ENCODE data around the gene VPS26A. TPM values are rescaled to one million over a fixed set of nuclear protein-coding genes. Genes with fewer than 3 reads are reported as not detected.

The VPS26A gene
- total RNA-seq, 2 donors from 2014 or later = 41.2 to 46.5 TPM

DNA sequence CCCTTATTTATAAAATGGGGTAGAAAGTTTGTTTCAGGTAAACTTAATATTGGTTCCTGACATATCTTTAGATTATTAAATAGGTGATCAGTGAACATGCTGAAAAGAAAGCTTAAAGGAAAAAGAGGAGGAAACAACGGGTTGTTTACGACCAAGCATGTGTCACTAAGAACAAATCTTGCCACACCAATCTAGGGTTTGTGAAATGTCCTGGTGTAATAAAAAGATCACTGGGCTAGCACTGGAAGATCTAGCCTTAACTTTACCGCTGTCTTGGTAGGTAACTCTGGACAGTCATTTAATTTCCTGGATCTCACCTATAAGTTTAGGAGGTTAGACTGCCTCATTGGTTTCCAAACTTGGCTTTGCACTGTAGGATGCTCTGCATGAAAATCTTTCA, 19.0 kb downstream of the VPS26A start:
- H3K27ac ChIP-seq (ENCODE audit: low read depth, low read length) = no peak overlapping the region
- H3K27me3 Mint-ChIP-seq (ENCODE audit: insufficient read depth) = no peaks in the 10 kb centered on the region

DNA sequence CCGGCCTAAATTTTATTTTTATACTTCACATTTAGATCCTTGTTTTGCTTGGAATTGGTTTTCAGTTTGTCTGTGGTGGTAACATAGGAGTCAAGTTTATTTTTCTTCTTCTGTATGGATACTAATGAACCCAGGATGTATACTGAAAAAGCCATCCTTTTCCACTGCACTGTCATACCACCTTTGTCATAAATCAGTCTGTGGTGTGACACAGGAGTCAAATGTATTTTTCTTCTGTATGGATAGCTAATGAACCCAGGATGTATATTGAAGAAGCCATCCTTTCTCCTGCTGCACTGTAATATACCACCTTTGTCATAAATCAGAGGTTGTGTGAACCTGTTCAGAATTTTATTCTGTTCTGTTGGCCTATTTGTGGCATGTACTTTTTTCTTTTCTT, 21.4 kb downstream of the VPS26A start:
- Histone ChIP-seq H3K27ac (ENCODE audit: low read depth, low read length) (no peak overlapping the region), H3K4me1 (ENCODE audit: control insufficient read depth, insufficient read depth, low read length) (no peaks in the 10 kb centered on the region), H3K4me3 (ENCODE audit: low read length) (no peak overlapping the region), H3K9ac (ENCODE audit: extremely low read depth, low read length, poor library complexity, severe bottlenecking) (no peak overlapping the region), H3K9me3 (ENCODE audit: control insufficient read depth, low read length) (no peaks in the 10 kb centered on the region), H3K27me3 (ENCODE audit: control insufficient read depth, insufficient read depth, low read length, poor library complexity, severe bottlenecking) (no peaks in the 10 kb centered on the region), H3K36me3 (ENCODE audit: control insufficient read depth, insufficient read depth, low read length) (peaks cover 18% of the 10 kb centered on the region)
- H3K27ac Mint-ChIP-seq = no peak overlapping the region
- H3K4me3 Mint-ChIP-seq = no peak overlapping the region
- H3K36me3 Mint-ChIP-seq (ENCODE audit: low read depth) = peaks cover 11% of the 10 kb centered on the region
- WGBS, 2 experiments (ENCODE audit: insufficient coverage in 1 of 2, insufficient read length in 1 of 2) = no CpG with 5 or more reads among the region's 1 CpG
- H3K9me3 Mint-ChIP-seq = no peaks in the 10 kb centered on the region
- no peak for DNase-seq
- no peaks in the 10 kb centered on the region for H3K4me1 Mint-ChIP-seq
- TF ChIP-seq, protein P1, sequence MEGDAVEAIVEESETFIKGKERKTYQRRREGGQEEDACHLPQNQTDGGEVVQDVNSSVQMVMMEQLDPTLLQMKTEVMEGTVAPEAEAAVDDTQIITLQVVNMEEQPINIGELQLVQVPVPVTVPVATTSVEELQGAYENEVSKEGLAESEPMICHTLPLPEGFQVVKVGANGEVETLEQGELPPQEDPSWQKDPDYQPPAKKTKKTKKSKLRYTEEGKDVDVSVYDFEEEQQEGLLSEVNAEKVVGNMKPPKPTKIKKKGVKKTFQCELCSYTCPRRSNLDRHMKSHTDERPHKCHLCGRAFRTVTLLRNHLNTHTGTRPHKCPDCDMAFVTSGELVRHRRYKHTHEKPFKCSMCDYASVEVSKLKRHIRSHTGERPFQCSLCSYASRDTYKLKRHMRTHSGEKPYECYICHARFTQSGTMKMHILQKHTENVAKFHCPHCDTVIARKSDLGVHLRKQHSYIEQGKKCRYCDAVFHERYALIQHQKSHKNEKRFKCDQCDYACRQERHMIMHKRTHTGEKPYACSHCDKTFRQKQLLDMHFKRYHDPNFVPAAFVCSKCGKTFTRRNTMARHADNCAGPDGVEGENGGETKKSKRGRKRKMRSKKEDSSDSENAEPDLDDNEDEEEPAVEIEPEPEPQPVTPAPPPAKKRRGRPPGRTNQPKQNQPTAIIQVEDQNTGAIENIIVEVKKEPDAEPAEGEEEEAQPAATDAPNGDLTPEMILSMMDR (conservative IDR thresholded peaks at IDR 0.05) = no peak
- no peaks in the 10 kb centered on the region for H3K27me3 Mint-ChIP-seq (ENCODE audit: insufficient read depth)

More for the DNA sequence above, 19.0 kb downstream of the VPS26A start:
- 67% methylated on average over 3 of the region's 3 CpGs for WGBS, 2 experiments (ENCODE audit: insufficient coverage in 1 of 2, insufficient read length in 1 of 2)
- TF ChIP-seq, protein P1 (conservative IDR thresholded peaks at IDR 0.05) = no peak
- H3K9ac ChIP-seq (ENCODE audit: extremely low read depth, low read length, poor library complexity, severe bottlenecking) = no peak overlapping the region
- H3K9me3 ChIP-seq (ENCODE audit: control insufficient read depth, low read length) = no peaks in the 10 kb centered on the region
- H3K4me3 ChIP-seq (ENCODE audit: low read length) = no peak overlapping the region
- no peaks in the 10 kb centered on the region for H3K4me1 ChIP-seq (ENCODE audit: control insufficient read depth, insufficient read depth, low read length)
- H3K27ac Mint-ChIP-seq = no peak overlapping the region
- H3K36me3 Mint-ChIP-seq (ENCODE audit: low read depth) = peaks cover 6% of the 10 kb centered on the region
- no peaks in the 10 kb centered on the region for H3K9me3 Mint-ChIP-seq
- no peak overlapping the region for H3K4me3 Mint-ChIP-seq
- H3K27me3 ChIP-seq (ENCODE audit: control insufficient read depth, insufficient read depth, low read length, poor library complexity, severe bottlenecking) = no peaks in the 10 kb centered on the region
- DNase-seq = no peak
- H3K4me1 Mint-ChIP-seq = no peaks in the 10 kb centered on the region
- H3K36me3 ChIP-seq (ENCODE audit: control insufficient read depth, insufficient read depth, low read length) = peaks cover 24% of the 10 kb centered on the region

DNA sequence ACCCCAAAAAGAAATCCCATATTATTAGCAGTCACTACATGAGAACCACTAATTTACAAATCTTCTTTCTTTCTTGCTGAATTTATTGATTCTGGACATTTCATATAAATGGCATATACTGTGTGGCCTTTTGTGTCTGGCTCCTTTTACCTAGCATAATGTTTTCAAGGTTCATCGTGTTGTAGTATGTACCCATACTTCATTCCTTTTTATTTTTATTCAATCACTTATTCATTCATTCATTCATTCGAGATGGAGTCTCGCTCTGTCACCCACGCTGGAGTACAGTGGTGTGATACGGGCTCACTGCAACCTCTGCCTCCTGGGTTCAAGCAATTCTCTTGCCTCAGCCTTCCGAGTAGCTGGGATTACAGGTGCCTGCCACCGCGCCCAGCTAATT, 21.9 kb downstream of the VPS26A start:
- DNase-seq = no peak
- H3K36me3 Mint-ChIP-seq (ENCODE audit: low read depth) = peaks cover 11% of the 10 kb centered on the region
- H3K27me3 Mint-ChIP-seq (ENCODE audit: insufficient read depth) = no peaks in the 10 kb centered on the region
- no peak overlapping the region for H3K9ac ChIP-seq (ENCODE audit: extremely low read depth, low read length, poor library complexity, severe bottlenecking)
- H3K9me3 ChIP-seq (ENCODE audit: control insufficient read depth, low read length) = no peaks in the 10 kb centered on the region
- H3K4me3 Mint-ChIP-seq = no peak overlapping the region
- no peak overlapping the region for H3K27ac ChIP-seq (ENCODE audit: low read depth, low read length)
- WGBS, 2 experiments (ENCODE audit: insufficient coverage in 1 of 2, insufficient read length in 1 of 2) = 90 to 95% methylated on average over 8 of the region's 8 CpGs
- no peaks in the 10 kb centered on the region for H3K4me1 ChIP-seq (ENCODE audit: control insufficient read depth, insufficient read depth, low read length)
- no peaks in the 10 kb centered on the region for H3K9me3 Mint-ChIP-seq
- no peak overlapping the region for H3K27ac Mint-ChIP-seq
- no peak overlapping the region for H3K4me3 ChIP-seq (ENCODE audit: low read length)
- H3K4me1 Mint-ChIP-seq = no peaks in the 10 kb centered on the region
- H3K36me3 ChIP-seq (ENCODE audit: control insufficient read depth, insufficient read depth, low read length) = peaks cover 15% of the 10 kb centered on the region
- TF ChIP-seq, protein P1 (conservative IDR thresholded peaks at IDR 0.05) = no peak
- H3K27me3 ChIP-seq (ENCODE audit: control insufficient read depth, insufficient read depth, low read length, poor library complexity, severe bottlenecking) = no peaks in the 10 kb centered on the region
